ENCODE results near the gene MPIG6B.
"Not testable (repeated sequence)": the region's sequence is repeated elsewhere in the genome, so short reads cannot be mapped to it uniquely, and the experiment has no call there.

The MPIG6B gene

DNA sequence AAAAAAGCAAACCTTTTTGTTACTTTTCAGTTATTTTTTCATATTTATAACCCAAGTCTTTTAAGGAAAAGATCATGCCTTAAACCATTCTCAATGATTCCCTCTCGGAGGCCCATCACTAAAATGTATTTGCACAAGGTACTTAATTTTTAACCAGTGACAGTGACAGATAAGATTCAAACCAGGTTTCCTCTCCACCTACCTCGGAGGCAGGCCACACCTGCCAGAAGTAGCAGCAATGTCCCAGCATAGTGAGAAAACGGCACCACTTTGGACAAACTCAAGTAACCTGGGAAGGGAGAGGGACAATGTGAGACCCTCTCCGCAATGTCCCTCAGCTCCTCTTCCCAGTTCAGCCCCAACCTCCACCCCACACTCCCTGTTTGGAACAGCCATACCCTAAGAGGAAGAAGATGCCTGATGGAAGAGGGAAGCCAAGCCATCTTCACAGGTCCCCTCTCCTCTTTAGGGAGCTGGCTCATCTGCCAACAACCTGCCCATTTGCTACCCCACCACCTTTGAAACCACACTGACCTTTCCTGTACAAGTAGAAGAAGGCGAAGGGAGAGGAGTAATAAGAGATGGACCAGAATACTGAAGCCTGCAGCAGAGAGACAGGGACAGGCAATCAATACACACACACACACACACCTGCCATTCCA lies 22.3 kb upstream of the MPIG6B start:
- DNase-seq (ENCODE audit: low read depth) = no peak

DNA sequence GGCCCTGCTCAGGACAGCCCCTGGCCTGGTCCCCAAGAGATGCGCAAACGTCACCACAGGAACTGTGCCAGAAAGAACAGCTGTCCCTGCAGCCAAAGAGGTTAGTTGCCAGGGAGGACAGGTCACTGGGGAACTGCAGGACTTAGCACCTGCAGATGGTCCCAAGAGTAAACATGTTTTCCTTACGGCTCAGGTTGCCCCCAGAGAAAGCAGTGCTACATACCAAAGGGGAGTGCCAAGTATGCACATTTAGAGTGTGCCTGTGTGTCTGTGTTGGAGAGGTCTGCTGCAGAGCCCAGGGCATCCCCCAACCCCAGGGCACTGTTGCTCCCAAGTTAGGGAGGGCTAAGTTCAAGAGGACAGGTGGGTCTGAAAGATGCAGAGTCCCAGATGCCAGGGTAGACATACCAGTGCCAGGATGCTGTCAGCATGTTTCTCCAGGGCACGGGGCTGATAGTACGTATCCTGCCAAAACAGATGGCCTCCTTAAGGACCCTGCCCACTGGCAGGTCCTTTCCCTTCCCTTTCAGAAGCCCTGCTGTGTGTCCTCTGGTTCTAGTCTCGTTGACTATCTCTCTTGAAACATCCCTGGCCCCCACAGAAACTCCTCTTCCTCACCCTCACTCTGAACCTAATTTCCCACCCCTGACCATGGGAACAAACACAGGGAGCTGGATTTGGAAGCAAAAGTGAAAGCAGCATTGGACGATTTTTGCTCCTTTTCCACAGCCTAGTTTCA lies 21.3 kb upstream of the MPIG6B start:
- DNase-seq (ENCODE audit: low read depth) = no peak

- no peak for DNase-seq (ENCODE audit: low read depth)
These were observed 20.8 kb upstream of the MPIG6B start for GRCh38 chr6:31702405-31702818.

DNA sequence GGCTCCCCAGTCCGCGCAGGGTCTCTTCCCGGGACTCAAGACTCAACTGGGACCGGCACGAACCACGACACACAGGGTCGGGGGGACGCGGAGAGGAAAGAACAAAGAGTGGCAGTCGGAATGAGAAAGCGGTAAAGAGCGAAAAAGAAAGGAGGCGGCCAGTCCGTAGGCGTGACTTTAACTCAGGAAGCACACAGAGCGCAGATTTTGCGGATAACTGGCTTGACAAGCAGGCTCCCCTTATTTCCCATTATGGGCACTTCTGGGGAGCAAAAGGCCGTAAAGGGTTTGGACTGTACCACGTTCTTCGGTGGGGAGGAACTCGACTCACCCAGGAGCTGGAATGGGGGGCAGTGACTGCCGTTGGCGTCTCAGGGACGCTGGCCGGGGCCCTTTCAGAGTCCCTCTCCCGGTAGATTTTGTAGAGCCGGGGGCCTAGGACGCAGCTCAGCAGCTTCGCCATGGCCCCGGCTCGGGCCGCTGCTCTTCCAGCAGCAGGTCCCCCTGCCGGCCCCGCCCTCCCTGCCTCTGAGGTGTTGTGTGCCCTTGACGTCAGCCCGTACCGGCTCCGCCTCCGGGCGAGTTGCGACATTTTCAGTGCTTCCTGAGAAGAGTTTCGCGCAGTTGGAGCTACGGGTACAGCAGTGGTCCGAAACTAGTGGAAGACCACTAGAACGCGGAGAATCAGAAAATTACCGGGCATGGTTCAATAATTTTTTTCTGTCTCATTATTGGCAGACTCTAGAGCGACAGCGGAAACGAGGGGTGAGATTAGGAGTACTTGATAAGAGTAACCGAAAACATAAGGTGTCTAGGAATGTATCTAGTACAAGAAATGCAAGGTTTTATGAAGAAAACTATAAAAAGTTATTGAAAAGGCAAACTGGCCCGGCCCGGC lies 20.1 kb upstream of the MPIG6B start, which contains the start of gene ABHD16A:
Gene ABHD16A (minus strand): TSS at position 506 of the 898 bp plus-strand sequence. CDS start 43 bp downstream, at position 463.
- peak; percentile 94 for DNase-seq (ENCODE audit: low read depth)

GRCh38 chr6:31705931-31706330 lies 17.2 kb upstream of the MPIG6B start:
- DNase-seq (ENCODE audit: low read depth) = no peak

- no peak for DNase-seq (ENCODE audit: low read depth)
These were observed 16.6 kb upstream of the MPIG6B start, which contains the start of gene LY6G6F for GRCh38 chr6:31706599-31706998. Gene LY6G6F, plus strand, starts transcription at chr6:31706866. Its CDS starts 41 bp downstream, at chr6:31706907.

- DNase-seq (ENCODE audit: low read depth) = no peak
These were observed 15.5 kb upstream of the MPIG6B start for GRCh38 chr6:31707701-31708100.

DNA sequence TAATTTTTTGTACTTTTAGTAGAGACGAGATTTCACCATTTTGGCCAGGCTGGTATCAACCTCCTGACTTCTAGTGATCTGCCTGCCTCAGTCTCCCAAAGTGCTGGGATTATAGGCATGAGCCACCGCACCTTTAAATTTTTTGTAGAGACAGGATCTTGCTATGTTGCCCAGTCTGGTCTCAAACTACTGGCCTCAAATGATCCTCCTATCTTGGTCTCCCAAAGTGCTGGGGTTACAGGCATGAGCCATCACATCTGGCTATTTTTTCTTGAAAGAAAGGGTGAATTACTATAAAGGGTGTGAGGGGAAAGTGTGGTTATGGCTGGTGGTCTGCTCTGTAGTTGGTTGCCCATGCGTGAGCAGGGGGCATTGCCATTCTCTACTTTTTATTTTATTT lies 14.9 kb upstream of the MPIG6B start:
- no peak for DNase-seq (ENCODE audit: low read depth)

GRCh38 chr6:31709157-31709556 lies 14.0 kb upstream of the MPIG6B start:
- DNase-seq (ENCODE audit: low read depth) = not testable (repeated sequence)

- no peak for DNase-seq (ENCODE audit: low read depth)
These were observed 12.5 kb upstream of the MPIG6B start for GRCh38 chr6:31710523-31711219.

- DNase-seq (ENCODE audit: low read depth) = no peak
These were observed 11.9 kb upstream of the MPIG6B start for GRCh38 chr6:31711233-31711632.

- no peak for DNase-seq (ENCODE audit: low read depth)
These were observed 10.9 kb upstream of the MPIG6B start for GRCh38 chr6:31712296-31712695.

DNA sequence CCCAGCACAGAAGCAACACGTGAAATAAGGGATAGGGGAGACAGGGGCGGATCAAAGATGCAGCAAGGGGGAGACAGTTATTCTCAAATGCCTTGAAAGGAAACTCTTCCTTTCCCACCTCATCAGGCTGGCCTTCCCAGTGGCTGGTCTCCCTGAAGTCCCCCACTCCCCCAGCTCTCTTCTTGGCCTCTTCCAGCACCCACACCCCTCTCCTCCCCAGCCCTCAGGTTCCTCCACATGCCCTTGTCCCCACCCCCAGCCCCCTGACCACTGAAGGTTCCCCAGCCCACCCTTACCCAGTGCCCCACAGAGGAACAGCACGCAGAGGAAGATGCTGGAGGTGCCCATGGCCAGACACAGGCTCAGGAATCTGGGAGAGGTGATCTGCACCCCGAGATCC lies 9.7 kb upstream of the MPIG6B start:
- DNase-seq (ENCODE audit: low read depth) = no peak

- DNase-seq (ENCODE audit: low read depth) = no peak
These were observed 9.0 kb upstream of the MPIG6B start for GRCh38 chr6:31713991-31714684.

DNA sequence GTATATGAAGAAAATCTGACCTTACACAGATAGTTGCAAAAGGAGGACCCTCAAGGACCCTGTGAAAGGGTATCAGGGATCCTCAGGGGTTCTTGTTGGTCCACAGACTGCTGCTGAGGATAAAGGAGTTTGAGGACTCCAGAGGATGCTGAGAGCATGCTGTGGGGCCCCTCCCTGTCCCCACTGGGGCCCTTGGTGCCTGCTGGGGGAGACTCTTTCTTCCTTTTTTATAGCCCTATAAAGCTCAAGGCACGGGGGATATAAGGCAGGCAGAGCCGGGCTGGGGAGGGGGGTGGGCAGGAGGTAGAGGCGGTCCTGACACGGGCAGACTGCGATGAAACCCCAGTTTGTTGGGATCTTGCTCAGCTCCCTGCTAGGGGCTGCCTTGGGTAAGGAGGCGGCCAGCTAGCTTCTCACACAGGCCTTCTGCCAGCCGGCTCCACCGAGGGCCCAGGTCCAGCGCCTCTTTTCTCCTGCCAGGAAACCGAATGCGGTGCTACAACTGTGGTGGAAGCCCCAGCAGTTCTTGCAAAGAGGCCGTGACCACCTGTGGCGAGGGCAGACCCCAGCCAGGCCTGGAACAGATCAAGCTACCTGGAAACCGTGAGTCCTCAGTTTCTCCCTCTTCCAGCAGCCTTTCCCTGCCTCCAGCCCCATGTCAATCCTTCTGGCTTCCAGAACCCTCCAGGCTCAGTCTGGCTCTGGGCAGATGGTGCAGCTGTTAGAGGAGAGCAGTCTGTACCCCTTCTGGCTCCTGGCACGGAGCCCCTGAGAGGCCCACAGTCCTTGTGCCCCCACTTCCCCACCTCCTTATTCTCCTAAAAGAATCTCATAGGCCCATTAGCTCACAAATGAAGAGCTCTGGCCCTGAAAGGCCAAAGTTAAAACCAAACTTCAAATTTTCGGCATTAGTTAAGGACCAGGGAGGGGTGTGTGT lies 7.9 kb upstream of the MPIG6B start, which contains the start of gene LY6G6D:
Gene LY6G6D (plus strand): TSS at position 327 of the 937 bp plus-strand sequence. CDS start 8 bp downstream, at position 335.
- no peak for DNase-seq (ENCODE audit: low read depth)

GRCh38 chr6:31717499-31718222 lies 5.5 kb upstream of the MPIG6B start:
- no peak for DNase-seq (ENCODE audit: low read depth)

DNA sequence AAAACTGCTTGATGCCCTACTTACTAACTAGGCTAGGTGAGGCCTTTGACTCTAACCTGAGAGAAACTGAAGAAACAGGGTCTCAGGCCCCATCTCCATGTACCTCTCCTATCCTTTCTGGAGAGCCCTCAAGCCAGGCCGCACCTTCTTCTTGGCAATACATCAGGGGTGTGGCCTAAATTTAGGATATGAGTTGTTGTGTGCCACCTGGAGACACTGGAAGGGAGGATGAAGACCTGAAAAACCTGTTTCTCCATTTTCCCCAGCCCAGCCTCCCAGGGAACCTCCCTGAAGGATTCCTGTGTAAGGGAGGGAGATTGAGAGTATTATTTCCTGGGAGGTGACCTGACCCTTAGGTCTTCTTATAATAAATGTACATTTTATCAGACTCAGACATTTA lies 4.9 kb upstream of the MPIG6B start:
- no peak for DNase-seq (ENCODE audit: low read depth)

DNA sequence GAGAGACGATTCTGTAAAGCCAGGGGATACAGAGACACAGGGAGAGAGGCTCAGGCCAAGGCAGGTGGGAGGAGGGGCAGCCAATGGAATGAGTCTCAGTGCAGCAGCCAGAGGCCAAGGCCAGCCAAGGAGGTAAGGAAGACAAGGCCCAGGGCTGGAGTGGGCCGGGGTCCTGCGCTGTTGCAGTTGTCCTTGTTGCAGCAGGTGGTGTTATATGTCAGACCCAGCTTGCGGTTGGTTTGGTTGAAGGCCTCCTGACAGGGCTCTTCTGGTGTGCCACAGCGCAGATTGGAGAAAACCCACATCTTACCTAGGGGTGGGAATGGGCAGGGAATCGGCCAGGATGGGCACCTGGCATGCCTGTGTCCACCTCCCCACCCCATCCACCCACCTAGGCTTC lies 4.2 kb upstream of the MPIG6B start:
- no peak for DNase-seq (ENCODE audit: low read depth)

GRCh38 chr6:31720196-31720770 lies 2.9 kb upstream of the MPIG6B start:
- DNase-seq (ENCODE audit: low read depth) = no peak

All from stimulated activated CD8-positive, alpha-beta memory T cell treated with anti-CD3 and anti-CD28 coated beads, Interleukin-12 subunit alpha, Interleukin-12 subunit beta, amount 100 ng/mL, for 4 hours (primary cell).